Gastroesophageal sphincter (tissue), 3 donors: Measurements from ENCODE around the gene PRKCSH.

Source experiments
- EP300 ChIP-seq: sonication (generic); formaldehyde crosslinking; IDR thresholded peaks from one replicate; pipeline ENCODE4 v1.6.1; 2017; ENCODE audit warnings: antibody characterized with exemption, mild to moderate bottlenecking
- POLR2A ChIP-seq, 2 donors: fragments of 450-650 bp; IDR thresholded peaks; one replicate each; pipeline ENCODE4 v1.6.1; 2017; ENCODE audit warnings: antibody characterized with exemption in 2 of 2, mild to moderate bottlenecking in 2 of 2, moderate library complexity in 1 of 2
- POLR2AphosphoS5 ChIP-seq: sonication (generic); formaldehyde crosslinking; IDR thresholded peaks from one replicate; pipeline ENCODE4 v1.6.1; 2017; ENCODE audit warnings: antibody characterized with exemption
- TF ChIP-seq, protein P1 (sequence below), 4 experiments: fragments of 200-600 bp in 2 of 4; fragments of 450-650 bp in 2 of 4; sonication (generic) in 1 of 4; IDR thresholded peaks; one replicate each; pipeline ENCODE4 v1.5.1; 2017 to 2019; ENCODE audit warnings: antibody characterized with exemption in 4 of 4, mild to moderate bottlenecking in 2 of 4, moderate library complexity in 2 of 4

DNA sequence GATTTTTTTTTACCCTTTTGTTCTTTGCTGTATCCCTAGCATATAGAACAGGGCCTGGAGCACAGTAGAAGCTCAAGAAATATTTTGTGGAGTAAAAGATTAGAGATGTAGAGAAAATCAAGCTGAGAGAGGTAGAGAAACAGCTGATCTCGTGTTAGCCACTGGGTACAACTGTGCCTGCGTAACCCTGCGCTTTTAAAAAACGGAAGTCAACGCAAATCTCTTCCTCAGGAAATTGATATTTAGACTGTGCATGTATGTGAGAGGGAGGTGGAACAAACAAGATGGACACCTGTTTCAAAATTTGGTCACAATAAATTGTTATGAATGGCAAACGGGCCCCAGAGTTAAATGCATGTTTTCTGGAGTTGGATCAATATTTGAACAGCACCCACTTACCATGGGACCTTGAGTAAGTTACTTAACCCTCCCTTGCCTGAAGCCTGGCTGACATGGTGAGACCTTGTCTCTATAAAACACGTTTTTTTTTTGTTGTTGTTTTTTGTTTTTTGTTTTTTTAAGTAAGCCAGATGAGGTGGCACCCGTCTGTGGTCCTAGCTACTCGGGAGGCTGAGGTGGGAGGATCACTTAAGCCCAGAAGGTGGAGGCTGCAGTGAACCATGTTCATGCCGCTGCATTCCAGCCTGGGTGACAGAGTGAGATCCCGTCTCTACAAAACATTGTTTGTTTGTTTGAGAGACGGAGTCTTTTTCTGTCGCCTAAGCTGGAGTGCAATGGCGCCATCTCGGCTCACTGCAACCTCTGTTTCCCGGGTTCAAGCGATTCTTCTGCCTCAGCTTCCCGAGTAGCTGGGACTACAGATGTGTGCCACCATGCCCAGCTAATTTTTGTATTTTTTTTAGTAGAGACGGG, 48.0 kb upstream of the PRKCSH start:
- TF ChIP-seq EP300: no peak
- no peak for TF ChIP-seq POLR2AphosphoS5
- TF ChIP-seq, protein P1, sequence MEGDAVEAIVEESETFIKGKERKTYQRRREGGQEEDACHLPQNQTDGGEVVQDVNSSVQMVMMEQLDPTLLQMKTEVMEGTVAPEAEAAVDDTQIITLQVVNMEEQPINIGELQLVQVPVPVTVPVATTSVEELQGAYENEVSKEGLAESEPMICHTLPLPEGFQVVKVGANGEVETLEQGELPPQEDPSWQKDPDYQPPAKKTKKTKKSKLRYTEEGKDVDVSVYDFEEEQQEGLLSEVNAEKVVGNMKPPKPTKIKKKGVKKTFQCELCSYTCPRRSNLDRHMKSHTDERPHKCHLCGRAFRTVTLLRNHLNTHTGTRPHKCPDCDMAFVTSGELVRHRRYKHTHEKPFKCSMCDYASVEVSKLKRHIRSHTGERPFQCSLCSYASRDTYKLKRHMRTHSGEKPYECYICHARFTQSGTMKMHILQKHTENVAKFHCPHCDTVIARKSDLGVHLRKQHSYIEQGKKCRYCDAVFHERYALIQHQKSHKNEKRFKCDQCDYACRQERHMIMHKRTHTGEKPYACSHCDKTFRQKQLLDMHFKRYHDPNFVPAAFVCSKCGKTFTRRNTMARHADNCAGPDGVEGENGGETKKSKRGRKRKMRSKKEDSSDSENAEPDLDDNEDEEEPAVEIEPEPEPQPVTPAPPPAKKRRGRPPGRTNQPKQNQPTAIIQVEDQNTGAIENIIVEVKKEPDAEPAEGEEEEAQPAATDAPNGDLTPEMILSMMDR (IDR thresholded peaks at IDR 0.05): no peak
- TF ChIP-seq POLR2A (IDR thresholded peaks at IDR 0.05): no peak
